HG03060 (cell line): ENCODE results near the gene RAMACL.
A peak's percentile ranks its signal among the peaks of the same experiment; 100 is the strongest.
"Not testable (repeated sequence)": the region's sequence is repeated elsewhere in the genome, so short reads cannot be mapped to it uniquely, and the experiment has no call there.

Source experiments
- ATAC-seq: cut with Tn5 transposase; IDR thresholded peaks from one replicate; pipeline ENCODE4 v1.9.1; 2021; ENCODE audit warnings: low read depth, moderate number of reproducible peaks; ENCODE audit not compliant: unreplicated experiment

RAMACL gene

DNA sequence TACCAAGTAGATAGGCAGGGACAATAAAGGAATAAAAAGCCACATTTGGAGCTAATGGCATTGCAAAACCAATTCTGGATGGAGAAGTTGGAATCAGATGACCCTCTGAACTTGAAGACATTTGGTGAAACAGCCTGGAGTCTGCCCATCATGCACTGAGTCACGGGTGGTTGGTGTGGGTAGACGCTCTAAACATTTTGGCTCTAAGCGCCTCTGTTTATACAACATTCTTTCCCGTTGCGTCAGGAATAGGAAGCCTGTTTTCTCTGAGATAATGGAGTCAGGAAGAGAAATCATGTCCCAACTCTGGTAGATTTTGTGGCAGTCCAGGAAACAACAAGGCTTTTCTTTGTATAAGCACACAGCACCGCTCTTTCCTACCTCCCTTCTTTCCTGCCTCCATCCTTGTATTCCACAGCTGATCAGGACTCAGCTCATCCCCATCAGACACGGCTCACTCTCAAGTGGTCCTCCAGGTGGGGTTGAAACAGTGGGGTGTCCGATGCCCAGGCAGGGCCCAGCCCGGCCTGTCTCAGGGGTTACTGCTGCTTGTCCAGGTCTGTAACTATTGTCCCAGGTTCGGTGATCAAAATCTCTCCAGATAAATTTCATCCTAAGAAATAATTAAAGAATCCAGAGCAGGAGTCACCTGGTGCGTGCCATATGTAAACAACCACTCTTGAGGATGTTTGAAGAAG, 12.1 kb upstream of the RAMACL start:
- ATAC-seq, result no peak

DNA sequence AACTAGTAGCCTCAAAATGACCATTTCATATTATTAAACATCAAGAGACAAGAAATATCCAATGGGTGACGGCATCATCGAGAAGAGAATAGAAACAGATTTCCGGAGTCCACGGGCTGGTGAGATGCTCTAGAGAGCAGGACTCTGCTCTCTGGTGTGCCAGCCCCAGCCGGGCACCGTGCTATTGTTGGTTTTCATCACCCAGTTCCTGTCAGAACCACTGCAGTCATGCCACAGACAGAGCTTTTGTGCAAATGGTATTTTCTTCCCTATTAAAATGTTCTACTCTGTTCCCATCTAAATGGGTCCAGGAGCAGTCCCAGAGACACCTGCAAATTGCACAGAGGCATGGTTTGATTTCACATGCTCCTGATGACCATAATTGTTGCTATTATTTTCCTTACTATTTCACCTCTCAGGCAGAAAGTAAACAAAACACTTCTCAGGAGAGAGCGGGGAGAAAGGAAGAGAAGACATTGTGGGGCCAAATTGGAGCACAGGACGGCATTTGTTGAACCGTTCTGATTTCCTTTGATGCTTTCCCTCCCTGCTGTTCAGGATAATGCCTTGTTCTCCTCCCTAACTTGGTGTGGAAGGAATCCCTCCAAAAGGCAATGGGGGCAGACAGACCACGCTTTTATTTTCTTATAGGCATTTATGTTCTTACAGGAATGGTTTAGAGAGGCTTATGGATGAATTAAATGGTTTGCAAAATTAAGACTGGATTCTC, 11.4 kb upstream of the RAMACL start:
- ATAC-seq, result no peak

DNA sequence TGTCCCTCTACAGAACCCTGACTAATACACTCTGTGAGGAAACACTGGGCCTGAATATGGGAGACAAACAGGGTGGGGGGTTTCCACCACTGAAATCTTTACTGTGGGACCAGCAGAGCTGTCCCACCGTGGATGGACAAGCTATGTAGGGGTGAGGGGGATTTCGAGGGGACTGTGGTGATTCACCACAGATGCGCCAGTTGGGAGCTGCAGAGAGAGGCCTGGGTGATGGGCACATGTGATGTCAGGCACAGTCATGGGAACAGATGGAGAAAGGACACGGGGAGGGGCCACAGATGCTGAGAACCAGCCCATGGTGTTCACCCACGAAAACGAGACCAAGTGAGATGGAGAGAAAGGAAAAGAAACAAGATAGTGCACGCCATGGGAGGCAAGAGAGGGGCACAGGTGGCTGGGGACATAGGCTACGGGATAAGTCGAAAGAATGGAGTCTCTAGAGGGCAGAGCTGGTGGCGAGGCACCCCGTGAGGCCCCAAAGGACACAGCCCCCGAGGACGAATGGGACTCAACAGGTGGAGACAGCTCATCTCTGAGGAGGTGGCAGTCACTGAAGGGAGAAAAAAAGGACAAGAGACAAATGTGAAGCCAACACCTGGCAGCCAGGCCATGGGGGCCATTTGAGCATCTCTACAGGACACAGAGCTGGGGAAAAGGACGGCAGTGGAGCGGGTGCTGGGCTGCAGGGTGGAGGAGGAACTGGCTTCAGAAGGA, 10.5 kb upstream of the RAMACL start:
- no peak for ATAC-seq

DNA sequence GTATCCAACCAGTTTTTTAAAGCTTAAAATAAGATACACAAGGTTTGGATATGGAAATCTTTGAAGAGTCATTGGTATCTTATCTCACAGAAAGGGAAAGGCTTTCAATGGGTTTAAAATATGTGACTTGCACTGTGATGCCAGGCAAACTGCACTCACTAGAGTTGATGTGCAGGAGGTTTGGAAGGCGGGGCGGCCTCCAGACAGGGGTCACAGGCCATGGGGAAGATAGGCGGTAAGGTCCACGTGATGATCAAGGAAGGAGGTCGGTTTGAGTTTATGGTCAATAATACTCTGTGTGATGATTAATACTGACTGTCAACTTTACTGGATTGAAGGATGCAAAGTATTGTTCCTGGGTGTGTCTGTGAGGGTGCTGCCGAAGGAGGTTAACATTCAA, 9.5 kb upstream of the RAMACL start:
- no peak for ATAC-seq

DNA sequence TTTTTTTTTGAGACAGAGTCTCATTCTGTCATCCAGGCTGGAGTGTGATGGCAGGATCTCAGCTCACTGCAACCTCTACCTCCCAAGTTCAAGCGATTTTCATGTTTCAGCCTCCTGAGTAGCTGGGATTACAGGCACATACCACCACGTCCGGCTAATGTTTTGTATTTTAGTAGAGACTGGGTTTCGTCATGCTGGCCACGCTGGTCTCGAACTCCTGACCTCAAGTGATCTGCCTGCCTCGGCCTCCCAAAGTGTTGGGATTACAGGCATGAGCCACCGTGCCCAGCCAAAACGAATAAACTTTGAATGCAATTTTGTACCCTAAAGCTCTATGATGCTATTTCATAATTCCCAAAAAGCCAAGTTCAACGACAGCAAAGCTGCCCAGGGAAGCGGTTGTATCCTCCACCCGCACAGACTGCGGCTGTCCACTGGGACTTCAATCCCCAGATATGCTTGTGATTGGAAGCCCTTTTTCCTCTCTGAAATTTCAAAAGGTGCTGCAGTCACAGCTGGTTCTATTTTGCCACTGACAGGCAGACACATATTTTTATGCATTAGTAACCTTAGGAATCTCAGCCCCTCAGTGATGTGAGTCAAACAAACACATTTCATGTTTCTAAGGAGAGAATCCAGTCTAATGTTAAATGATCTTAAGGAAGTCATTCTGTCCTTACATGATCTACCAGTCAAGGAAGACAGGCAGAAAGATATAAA, 8.7 kb upstream of the RAMACL start:
- no peak for ATAC-seq

DNA sequence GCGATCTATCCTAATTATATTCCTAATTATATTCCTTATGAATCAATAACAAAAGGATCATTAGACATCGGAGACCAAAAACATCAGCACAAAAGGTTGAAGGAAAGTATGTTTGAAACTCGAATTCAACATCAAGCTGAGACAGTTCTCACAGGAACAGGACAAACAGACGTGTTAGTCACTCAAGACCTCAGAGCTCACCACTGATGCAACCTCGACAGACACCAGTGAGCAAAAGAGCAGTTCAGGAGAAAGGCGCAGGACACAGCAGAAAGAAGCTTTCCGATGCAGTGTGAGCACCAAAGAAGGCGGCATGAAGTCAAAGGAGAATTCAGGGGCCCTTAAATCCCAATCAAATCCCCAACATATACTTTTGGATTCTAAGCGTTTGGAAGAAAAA, 6.3 kb upstream of the RAMACL start:
- ATAC-seq, result no peak

DNA sequence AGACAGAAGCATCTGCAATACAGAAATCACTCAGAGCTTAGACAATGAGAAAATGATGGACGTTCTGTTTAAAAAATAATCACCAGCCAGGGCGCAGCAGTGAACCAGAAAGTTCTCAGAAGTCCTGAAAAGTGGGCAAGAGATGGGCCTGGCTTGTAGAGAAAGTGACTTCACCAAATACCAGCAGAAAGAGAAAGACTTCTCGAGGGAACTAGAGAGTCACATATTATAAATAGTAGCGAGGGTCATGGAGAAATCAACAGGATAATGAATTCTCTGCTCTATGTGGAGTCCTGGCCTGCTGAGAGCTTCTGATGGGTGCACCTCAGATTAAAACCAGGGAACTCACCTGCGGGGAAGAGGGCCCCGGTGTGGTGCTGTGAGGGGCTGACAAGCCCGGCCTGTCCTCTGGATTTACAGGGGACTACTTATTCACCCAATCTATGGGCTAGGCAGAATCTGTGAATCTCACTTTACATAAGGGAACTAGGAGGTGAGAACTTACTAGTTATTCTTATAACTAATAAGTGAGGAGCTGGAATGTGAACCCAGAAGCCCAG, 5.6 kb upstream of the RAMACL start:
- no peak for ATAC-seq

DNA sequence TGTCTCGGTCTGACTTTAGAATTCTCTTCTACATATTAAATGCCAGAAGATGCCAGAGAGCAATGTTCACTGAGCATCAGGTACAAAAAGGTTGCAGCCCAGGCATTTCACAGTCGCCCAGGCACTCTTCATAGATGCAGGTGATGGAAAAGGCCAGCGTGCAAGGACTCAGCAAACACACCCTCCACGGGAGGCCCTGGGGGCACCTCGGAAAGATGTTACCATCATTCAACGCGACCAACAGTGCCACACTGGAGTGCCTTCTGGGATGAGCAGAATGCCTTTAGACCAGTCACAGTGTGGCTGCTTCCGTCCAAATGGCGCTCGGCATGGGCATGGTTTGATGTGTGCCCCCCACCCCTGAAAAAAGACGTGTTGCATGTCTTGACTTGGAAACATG, 4.5 kb upstream of the RAMACL start:
- ATAC-seq, result no peak

DNA sequence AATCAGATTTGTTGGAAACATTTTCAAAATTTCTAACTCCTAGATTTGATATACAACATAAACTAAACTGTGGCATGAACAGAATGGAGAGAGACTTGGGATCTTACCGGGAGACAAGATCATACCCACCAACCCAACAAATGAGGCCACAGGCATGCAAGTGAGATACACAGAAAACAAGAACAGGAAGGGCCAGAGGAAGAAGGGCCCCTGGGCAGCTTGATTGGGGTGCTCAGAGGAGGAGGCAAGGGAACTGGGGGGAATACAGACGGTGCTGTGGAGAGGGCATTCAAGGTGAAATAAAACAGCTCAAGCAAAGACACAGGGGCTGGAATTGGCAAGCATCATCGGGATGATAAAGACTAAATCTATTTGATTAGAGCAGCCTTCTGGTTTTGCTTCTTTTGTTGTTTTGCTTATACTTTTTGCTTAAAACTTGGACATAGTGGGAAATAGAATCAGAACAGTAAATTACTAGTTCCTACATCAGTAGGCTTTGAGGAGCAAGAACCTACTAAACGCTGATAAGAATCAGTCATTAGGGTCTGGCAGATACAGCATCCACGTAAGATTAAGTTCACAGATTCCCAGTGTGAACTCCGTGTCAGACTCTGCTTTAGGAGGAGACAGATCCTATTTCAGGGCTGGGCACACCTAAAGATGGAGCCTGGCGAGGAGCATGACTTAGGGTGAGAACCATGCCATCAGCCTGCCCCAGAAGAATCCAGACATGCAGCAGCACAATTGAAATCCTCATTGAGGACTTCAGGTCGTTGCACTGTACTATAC, 3.5 kb upstream of the RAMACL start:
- no peak for ATAC-seq

DNA sequence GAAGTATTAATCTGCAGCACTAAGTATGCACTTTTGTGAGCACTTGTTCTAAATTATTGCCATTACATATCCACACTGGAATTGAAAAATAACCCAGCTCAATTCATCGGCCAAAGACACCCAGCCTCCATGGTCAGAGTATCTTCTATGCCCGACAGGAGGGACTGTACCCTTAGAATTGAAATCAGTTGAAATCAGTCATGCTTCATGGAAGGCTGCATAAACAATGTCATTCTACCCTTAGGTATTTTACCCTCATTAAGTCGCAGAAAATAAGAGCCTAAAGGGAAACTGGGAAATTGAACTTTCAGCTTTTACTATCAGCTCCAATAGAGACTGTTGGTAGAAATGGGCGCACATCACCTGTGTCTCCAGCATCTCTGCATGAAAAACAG, 2.9 kb upstream of the RAMACL start:
- no peak for ATAC-seq

DNA sequence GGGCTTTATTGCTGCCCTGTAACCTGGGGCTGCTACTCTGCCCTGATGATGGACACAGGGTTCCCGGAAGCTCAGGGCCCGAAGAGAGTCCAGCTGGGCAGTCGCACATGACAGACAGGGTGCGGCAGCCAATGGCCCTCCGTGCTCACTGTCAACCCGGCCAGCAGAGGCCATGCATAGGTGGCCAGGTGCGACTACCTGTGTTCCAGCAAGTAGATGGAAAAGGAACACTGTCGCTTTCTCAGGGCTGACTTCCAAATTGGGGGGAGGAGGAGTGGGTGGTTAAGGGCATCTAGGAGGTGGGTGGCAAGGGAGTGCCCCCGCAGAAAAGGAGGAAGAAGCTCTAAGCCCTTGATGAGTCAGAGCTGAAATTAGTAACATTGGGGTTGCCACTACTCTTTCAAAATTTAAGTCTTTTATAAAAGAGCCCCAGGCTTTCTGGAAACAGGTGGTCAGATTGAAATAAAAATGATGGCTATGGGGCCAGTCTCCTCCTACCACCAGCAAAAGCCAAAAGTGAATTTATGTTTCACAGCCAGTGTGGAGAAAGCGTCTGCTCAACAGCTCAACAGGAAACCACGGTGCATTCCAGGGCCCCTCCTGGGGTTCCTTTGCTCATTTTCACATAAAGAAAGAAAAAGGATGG, 2.3 kb upstream of the RAMACL start:
- ATAC-seq, result no peak

DNA sequence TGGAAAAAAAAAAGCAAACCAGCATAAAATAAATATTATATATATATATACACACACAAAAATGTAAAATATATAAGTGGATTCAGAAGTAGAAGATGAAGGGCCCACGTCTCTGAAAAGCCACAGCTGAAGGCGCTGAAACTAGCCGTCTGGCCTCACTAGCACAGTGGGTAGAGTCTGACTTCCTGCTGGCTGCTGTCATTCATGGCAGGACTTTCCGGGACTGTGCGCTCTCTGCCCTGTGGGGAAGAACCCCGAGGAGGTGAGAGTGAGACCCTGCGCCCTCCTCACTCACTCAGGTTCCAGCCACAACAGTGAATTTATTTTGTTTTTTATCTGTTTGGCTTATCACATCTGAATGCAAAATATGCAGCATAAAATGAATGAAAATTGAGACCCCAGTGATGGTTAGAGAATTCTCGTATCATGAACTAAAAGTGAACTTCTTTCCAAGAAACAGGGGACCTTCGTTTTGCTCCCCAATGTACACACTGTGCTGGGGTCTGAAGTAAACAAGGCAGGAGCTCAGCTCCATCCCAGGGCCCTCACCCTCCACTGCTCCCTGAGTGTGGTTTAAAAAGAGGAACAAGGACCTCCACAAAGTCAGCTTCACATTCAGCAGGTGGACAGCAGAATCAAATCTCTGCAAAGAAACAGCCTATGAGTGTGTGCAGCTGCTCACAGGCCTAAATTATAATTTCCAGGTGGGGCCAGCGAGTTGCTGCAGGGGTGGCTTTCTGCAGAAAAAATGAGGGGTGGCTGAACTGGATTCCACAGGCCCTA, 1.3 kb upstream of the RAMACL start:
- peak; percentile 71 for ATAC-seq

DNA sequence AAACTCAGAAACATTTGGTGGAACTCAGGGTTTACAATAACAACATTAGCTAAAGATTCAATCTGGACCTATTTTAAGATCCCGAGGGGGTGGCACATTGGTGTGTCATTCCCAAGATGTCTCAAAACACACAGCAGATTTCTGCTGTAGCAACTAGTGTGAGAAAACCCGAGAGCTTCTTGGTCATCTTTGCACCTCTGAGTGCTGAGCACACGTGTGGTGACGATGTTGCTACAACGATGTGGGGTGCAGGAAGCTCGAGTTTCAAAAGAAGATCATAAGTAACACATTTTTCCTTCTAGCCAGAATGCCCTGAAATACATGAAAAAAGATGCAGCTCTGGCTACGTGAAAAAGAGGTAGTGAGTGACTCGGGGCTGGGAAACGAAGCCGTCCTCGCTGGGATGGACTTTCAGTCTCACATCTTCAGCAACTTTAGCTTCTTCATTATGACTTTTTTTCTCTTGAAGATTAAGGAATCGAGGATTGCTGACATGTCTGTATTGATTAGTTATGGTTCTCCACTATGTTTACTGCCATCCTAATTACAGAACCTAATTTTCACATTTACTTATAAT, 1.5 kb downstream of the RAMACL start:
- ATAC-seq, result no peak

DNA sequence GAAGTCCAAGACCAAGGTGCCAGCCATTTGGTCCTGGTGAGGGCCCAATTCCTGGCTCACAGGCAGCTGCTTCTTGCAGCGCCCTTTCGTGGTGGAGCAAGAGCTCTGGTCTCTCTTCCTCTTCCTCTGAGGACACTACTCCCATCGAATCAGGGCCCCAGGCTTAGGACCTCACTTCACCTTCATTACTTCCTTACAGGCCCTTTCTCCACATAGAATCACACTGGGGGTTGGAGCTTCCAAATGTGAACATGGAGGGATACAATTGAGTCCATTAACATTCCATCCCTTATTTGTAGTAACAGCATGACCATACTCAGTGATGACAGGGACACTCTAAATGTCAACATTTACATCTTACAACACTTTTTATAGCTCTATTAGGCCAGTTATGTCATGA, 2.3 kb downstream of the RAMACL start:
- no peak for ATAC-seq

DNA sequence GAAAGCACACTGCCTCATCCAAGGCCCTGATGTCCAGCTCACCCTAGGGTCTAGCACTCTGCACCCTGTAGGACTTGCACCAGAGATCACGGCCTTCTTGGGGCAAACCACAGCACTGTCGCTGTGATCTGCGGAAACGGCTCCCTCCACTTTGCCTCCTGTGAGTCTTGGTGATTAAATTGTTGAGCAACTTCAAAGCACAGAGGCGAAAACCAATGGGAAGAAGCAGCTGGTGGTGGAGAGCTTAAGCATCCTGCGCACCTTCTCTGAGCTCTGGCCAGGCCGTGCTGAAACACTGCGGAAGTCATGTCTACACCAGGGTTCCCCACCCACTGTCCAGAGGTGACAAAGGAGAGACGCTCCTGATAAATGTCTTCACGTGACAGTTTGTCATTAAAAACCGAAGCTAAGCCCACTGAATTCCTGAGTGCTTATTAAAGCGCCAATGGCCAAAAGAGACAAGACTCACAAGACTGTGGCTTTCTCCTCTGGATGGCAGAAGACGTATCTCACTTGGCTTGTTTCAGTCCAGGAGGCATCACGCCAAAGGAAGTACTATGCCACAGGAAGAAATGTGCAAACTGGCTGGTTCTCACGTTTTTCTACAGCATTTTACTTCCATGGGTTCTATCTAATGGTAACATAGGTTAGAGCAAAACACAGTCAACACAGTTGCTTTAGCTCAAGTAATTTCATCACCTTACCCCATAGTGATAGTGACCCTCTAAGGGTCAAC, 3.1 kb downstream of the RAMACL start:
- no peak for ATAC-seq

DNA sequence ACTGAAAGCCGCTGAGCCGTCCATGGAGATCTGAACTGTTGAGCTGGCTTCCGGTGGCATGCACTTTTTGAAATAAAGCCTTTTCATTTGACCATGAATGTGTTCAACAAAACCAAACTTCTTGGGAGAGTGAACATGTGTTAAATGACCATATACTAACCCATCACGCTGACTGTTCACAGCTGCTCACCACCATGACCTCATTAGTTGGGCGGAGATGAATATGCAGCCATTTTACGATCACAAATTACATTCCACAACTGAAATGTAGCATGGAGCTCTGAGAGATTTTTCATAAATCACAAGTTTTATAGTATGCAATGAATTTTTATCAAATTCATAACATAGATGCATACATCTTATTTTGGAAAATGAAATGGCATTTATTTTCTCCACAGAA, 4.2 kb downstream of the RAMACL start:
- ATAC-seq, result no peak

DNA sequence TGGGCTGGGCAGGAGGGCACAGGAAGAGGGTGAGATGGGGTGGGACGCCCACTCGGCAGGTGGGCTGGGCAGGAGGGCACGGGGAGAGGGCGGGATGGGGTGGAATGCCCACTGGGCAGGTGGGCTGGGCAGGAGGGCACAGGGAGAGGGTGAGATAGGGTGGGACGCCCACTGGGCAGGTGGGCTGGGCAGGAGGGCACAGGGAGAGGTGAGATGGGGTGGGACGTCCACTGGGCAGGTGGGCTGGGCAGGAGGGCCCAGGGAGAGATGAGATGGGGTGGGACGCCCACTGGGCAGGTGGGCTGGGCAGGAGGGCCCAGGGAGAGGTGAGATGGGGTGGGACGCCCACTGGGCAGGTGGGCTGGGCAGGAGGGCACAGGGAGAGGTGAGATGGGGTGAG, 4.7 kb downstream of the RAMACL start:
- not testable (repeated sequence) for ATAC-seq

DNA sequence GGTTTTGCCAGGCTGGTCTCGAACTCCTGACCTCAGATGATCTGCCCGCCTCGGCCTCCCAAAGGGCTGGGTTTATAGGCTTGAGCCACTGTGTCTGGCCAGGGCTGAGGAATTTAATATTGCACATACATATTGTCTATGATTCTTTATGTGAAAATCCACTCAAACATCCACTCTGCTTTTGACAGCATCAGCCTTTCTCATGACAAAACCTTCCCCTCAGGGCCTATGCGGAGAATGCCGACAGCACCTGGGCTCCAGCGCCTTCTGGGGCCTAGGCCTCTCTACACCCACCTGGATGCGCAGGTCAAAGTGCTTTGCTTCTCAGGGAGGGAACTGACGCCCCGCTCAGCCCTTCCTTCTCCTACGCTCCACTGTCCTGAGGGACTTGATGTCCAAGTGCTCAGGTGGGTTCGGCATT, 5.4 kb downstream of the RAMACL start:
- no peak for ATAC-seq
